H9 (cell line): ENCODE data around the gene OGDH. TPM values are rescaled to one million over a fixed set of nuclear protein-coding genes. Genes with fewer than 3 reads are reported as not detected.

Experiments
- DNase-seq: peaks from one replicate; pipeline ENCODE4 v3.0.0-alpha.2; 2017
- H2AFZ ChIP-seq: one replicate; pipeline ENCODE4 v1.6.1; 2013; ENCODE audit warnings: mild to moderate bottlenecking, low read length, control low read depth, moderate library complexity
- H2AK5ac ChIP-seq: 2 replicates; pipeline ENCODE4 v1.6.1; 2013; ENCODE audit warnings: low read length, control low read depth, mixed read lengths; ENCODE audit not compliant: insufficient read length
- H2BK120ac ChIP-seq: one replicate; pipeline ENCODE4 v1.6.1; 2013; ENCODE audit warnings: low read depth, mild to moderate bottlenecking, low read length, control low read depth, inconsistent platforms; ENCODE audit not compliant: poor library complexity, severe bottlenecking
- H2BK12ac ChIP-seq: 2 replicates; pipeline ENCODE4 v1.6.1; 2013; ENCODE audit warnings: low read length, control low read depth, mixed read lengths, low read depth; ENCODE audit not compliant: insufficient read length
- H2BK15ac ChIP-seq: 2 replicates; pipeline ENCODE4 v1.6.1; 2013; ENCODE audit warnings: low read depth, low read length, control low read depth
- H2BK20ac ChIP-seq: one replicate; pipeline ENCODE4 v1.6.1; 2013; ENCODE audit warnings: low read depth, mild to moderate bottlenecking, low read length, control low read depth, inconsistent platforms; ENCODE audit not compliant: poor library complexity, severe bottlenecking
- H2BK5ac ChIP-seq: 2 replicates; pipeline ENCODE4 v1.6.1; 2013; ENCODE audit warnings: low read length, control low read depth, mixed read lengths; ENCODE audit not compliant: insufficient read length
- H3K14ac ChIP-seq: 2 replicates; pipeline ENCODE4 v1.6.1; 2013; ENCODE audit warnings: low read length, control low read depth; ENCODE audit not compliant: insufficient read depth
- H3K18ac ChIP-seq: 2 replicates; pipeline ENCODE4 v1.6.1; 2013; ENCODE audit warnings: low read depth, mild to moderate bottlenecking, mixed read lengths, low read length, control low read depth; ENCODE audit not compliant: insufficient read length
- H3K23ac ChIP-seq: 2 replicates; pipeline ENCODE4 v1.6.1; 2013; ENCODE audit warnings: low read length, control low read depth, mixed read lengths, low read depth; ENCODE audit not compliant: insufficient read length
- H3K23me2 ChIP-seq: 2 replicates; pipeline ENCODE4 v1.6.1; 2013; ENCODE audit warnings: low read depth, mild to moderate bottlenecking, mixed read lengths, low read length, control low read depth; ENCODE audit not compliant: insufficient read length, poor library complexity, severe bottlenecking
- H3K27ac ChIP-seq: 2 replicates; pipeline ENCODE4 v1.5.1; 2013; ENCODE audit warnings: low read length, control low read depth, mixed read lengths, low read depth; ENCODE audit not compliant: insufficient read length
- H3K27me3 ChIP-seq: 2 replicates; pipeline ENCODE4 v1.6.1; 2013; ENCODE audit warnings: low read length, control low read depth, inconsistent platforms; ENCODE audit not compliant: insufficient read depth
- H3K4ac ChIP-seq: 2 replicates; pipeline ENCODE4 v1.6.1; 2013; ENCODE audit warnings: low read depth, mild to moderate bottlenecking, control low read depth, inconsistent platforms, low read length, moderate library complexity
- H3K4me1 ChIP-seq: 2 replicates; pipeline ENCODE4 v1.6.1; 2013; ENCODE audit warnings: low read length, control low read depth, inconsistent platforms; ENCODE audit not compliant: insufficient read depth
- H3K4me2 ChIP-seq: 2 replicates; pipeline ENCODE4 v1.6.1; 2013; ENCODE audit warnings: low read length, control low read depth, mixed read lengths; ENCODE audit not compliant: insufficient read length, insufficient read depth
- H3K56ac ChIP-seq: 2 replicates; pipeline ENCODE4 v1.6.1; 2013; ENCODE audit warnings: low read depth, mild to moderate bottlenecking, mixed read lengths, low read length, control low read depth; ENCODE audit not compliant: insufficient read length
- H3K79me1 ChIP-seq: 2 replicates; pipeline ENCODE4 v1.6.1; 2013; ENCODE audit warnings: low read depth, mild to moderate bottlenecking, moderate library complexity, low read length, control low read depth, inconsistent platforms; ENCODE audit not compliant: insufficient read depth, poor library complexity, severe bottlenecking
- H3K79me2 ChIP-seq: 2 replicates; pipeline ENCODE4 v1.6.1; 2013; ENCODE audit warnings: low read length, control low read depth, inconsistent platforms; ENCODE audit not compliant: insufficient read depth
- H3K9ac ChIP-seq: 2 replicates; pipeline ENCODE4 v1.6.1; 2013; ENCODE audit warnings: low read length, control low read depth, mixed read lengths; ENCODE audit not compliant: insufficient read length; ENCODE audit errors: extremely low read depth
- H3K9me3 ChIP-seq: one replicate; pipeline ENCODE4 v1.6.1; 2013; ENCODE audit warnings: low read depth, low read length, inconsistent platforms; ENCODE audit not compliant: control insufficient read depth
- H3T11ph ChIP-seq: one replicate; pipeline ENCODE4 v1.6.1; 2013; ENCODE audit warnings: mild to moderate bottlenecking, low read length, control low read depth, inconsistent platforms
- H4K20me1 ChIP-seq: one replicate; pipeline ENCODE4 v1.6.1; 2013; ENCODE audit not compliant: control insufficient read depth, insufficient read length, insufficient read depth
- H4K5ac ChIP-seq: 2 replicates; pipeline ENCODE4 v1.6.1; 2013; ENCODE audit warnings: low read depth, mild to moderate bottlenecking, mixed read lengths, low read length, control low read depth; ENCODE audit not compliant: insufficient read length
- H4K8ac ChIP-seq: replicated peaks from 2 replicates; pipeline ENCODE4 v1.6.1; 2013; ENCODE audit warnings: low read length, control low read depth, mixed read lengths, low read depth; ENCODE audit not compliant: insufficient read length
- H4K91ac ChIP-seq: 2 replicates; pipeline ENCODE4 v1.6.1; 2013; ENCODE audit warnings: low read depth, mild to moderate bottlenecking, moderate library complexity, mixed read lengths, low read length, control low read depth; ENCODE audit not compliant: insufficient read length
- H3K27ac Mint-ChIP-seq, 3 experiments: 2 replicates in 2 of 3; 3 replicates in 1 of 3; pipeline ENCODE4 v1.8.0; 2020 to 2021; ENCODE audit warnings: mixed read lengths in 3 of 3, mild to moderate bottlenecking in 1 of 3, moderate library complexity in 1 of 3
- H3K27me3 Mint-ChIP-seq: 2 replicates; pipeline ENCODE4 v1.8.0; 2021; ENCODE audit warnings: low read depth, mild to moderate bottlenecking, moderate library complexity, mixed read lengths
- H3K36me3 Mint-ChIP-seq, 3 experiments: 2 replicates in 2 of 3; 3 replicates in 1 of 3; pipeline ENCODE4 v1.8.0; 2020 to 2021; ENCODE audit warnings: low read depth in 3 of 3, mixed read lengths in 3 of 3; ENCODE audit not compliant: insufficient read depth in 1 of 3
- H3K4me1 Mint-ChIP-seq, 2 experiments: 2 replicates each; pipeline ENCODE4 v1.8.0; 2020; ENCODE audit warnings: mixed read lengths in 2 of 2
- H3K4me3 Mint-ChIP-seq, 2 experiments: 2 replicates in 1 of 2; 3 replicates in 1 of 2; pipeline ENCODE4 v1.8.0; 2020 to 2021; ENCODE audit warnings: mild to moderate bottlenecking in 2 of 2, mixed read lengths in 2 of 2, moderate library complexity in 1 of 2
- H3K9me3 Mint-ChIP-seq, 2 experiments: 2 replicates in 1 of 2; 3 replicates in 1 of 2; pipeline ENCODE4 v1.8.0; 2020; ENCODE audit warnings: mild to moderate bottlenecking in 2 of 2, mixed read lengths in 2 of 2, moderate library complexity in 1 of 2
- CTCF ChIP-seq: fragments of 200-600 bp; sonication (generic); conservative IDR thresholded peaks from 3 replicates; pipeline ENCODE4 v1.8.0; 2021; ENCODE audit warnings: antibody characterized with exemption, mild to moderate bottlenecking
- WGBS: extraction: QIAGEN DNeasy Blood & Tissue Kit; methylation state at CpG from one replicate; pipeline ENCODE4 v1.1.7; 2013; ENCODE audit warnings: missing lambda C conversion rate, low lambda C conversion rate, mixed read lengths; ENCODE audit not compliant: insufficient read length; ENCODE audit errors: extremely low coverage; 5-methylcytosine and 5-hydroxymethylcytosine counted together
- total RNA-seq: library from RNA; stranded (reverse); gene quantifications from 2 replicates; pipeline ENCODE4 v1.2.1, GENCODE V29; 2021

OGDH gene
- total RNA-seq, 1 experiment from 2014 or later = 77.3 TPM

- H4K20me1 ChIP-seq = no peaks in the 10 kb centered on the region
- H2BK5ac ChIP-seq = no peak overlapping the region
- H3K23ac ChIP-seq = no peak overlapping the region
- no peak overlapping the region for H3K4ac ChIP-seq
- no peak overlapping the region for H4K5ac ChIP-seq
- H3K56ac ChIP-seq = no peak overlapping the region
- Mint-ChIP-seq H3K4me1 (peaks cover 5 to 7% of the 10 kb centered on the region in 2 experiments), H3K36me3 (no peaks in the 10 kb centered on the region), H3K4me3 (no peak overlapping the region), H3K27ac (no peak overlapping the region), H3K9me3 (no peaks in the 10 kb centered on the region), H3K27me3 (no peaks in the 10 kb centered on the region; the same call in 1 of the 2 replicates)
- no peak overlapping the region for H2AFZ ChIP-seq
- no peak for TF ChIP-seq CTCF
- no peaks in the 10 kb centered on the region for H3K79me1 ChIP-seq
- H3K18ac ChIP-seq = no peak overlapping the region
- no peak overlapping the region for H4K91ac ChIP-seq
- H3K9ac ChIP-seq = no peak overlapping the region
- WGBS = no CpG with 5 or more reads among the region's 1 CpG
- no peak overlapping the region for H2BK12ac ChIP-seq
- H4K8ac ChIP-seq = no peak overlapping the region
- no peaks in the 10 kb centered on the region for H3K79me2 ChIP-seq
- no peaks in the 10 kb centered on the region for H3K23me2 ChIP-seq
- no peaks in the 10 kb centered on the region for H3K27me3 ChIP-seq
- no peak overlapping the region for H3T11ph ChIP-seq
- H2BK15ac ChIP-seq = no peak overlapping the region
- no peak for DNase-seq
- H3K14ac ChIP-seq = no peak overlapping the region
- H2BK20ac ChIP-seq = no peak overlapping the region
- H2AK5ac ChIP-seq = no peak overlapping the region
- no peaks in the 10 kb centered on the region for H3K4me1 ChIP-seq
- H3K27ac ChIP-seq = no peak overlapping the region
- H3K9me3 ChIP-seq = no peaks in the 10 kb centered on the region
- H2BK120ac ChIP-seq = no peak overlapping the region
- H3K4me2 ChIP-seq = no peak overlapping the region
Observed at GRCh38 chr7:44743750-44744149, 137.3 kb downstream of the OGDH start.
